ENCODE data around the gene PP2D1. TPM values are rescaled to one million over a fixed set of nuclear protein-coding genes. Genes with fewer than 3 reads are reported as not detected.
A peak's percentile ranks its signal among the peaks of the same experiment; 100 is the strongest.

The PP2D1 gene
- total and polyA plus RNA-seq, 3 donors from 2014 or later, result 9.3 to 37.5 (median 22.8) TPM

- no peak for TF ChIP-seq CTCF (IDR thresholded peaks at IDR 0.05)
- TF ChIP-seq POLR2A (IDR thresholded peaks at IDR 0.05), result no peak
- peaks cover 16% of the 10 kb centered on the region for H3K4me1 ChIP-seq
- DNase-seq, result no peak
- H3K9me3 ChIP-seq, result no peaks in the 10 kb centered on the region
- H3K36me3 ChIP-seq (ENCODE audit: low read depth, missing control alignments), result no peaks in the 10 kb centered on the region
- intact Hi-C loops (cut with DNase I; ENCODE audit: low total_unique reads), result no loop called here
- H3K27ac ChIP-seq, result no peak overlapping the region
- H3K27me3 ChIP-seq, result no peaks in the 10 kb centered on the region
- H3K4me3 ChIP-seq, result no peak overlapping the region
- WGBS, 2 donors, result 88 to 91% methylated on average over 7 of the region's 7 CpGs
Observed at GRCh38 chr3:20052851-20053250, 40.8 kb upstream of the PP2D1 start.

- 88 to 92% methylated on average over 4 of the region's 4 CpGs for WGBS, 2 donors
- Histone ChIP-seq H3K27ac (no peak overlapping the region), H3K9me3 (no peaks in the 10 kb centered on the region), H3K4me3 (no peak overlapping the region), H3K27me3 (no peaks in the 10 kb centered on the region), H3K36me3 (ENCODE audit: low read depth, missing control alignments) (no peaks in the 10 kb centered on the region), H3K4me1 (peaks cover 20% of the 10 kb centered on the region)
- DNase-seq, result no peak
- intact Hi-C loops (cut with DNase I; ENCODE audit: low total_unique reads), result no loop called here
- TF ChIP-seq POLR2A (IDR thresholded peaks at IDR 0.05), result no peak
- no peak for TF ChIP-seq CTCF (IDR thresholded peaks at IDR 0.05)
Observed at GRCh38 chr3:20051123-20051806, 39.2 kb upstream of the PP2D1 start.

GRCh38 chr3:20047976-20048883 is 36.2 kb upstream of the PP2D1 start:
- TF ChIP-seq CTCF (IDR thresholded peaks at IDR 0.05) (no peak), POLR2A (IDR thresholded peaks at IDR 0.05) (no peak)
- Histone ChIP-seq H3K27ac (peak overlapping the region; percentile 3 to 40), H3K4me3 (no peak overlapping the region), H3K36me3 (ENCODE audit: low read depth, missing control alignments) (no peaks in the 10 kb centered on the region), H3K9me3 (no peaks in the 10 kb centered on the region), H3K27me3 (no peaks in the 10 kb centered on the region), H3K4me1 (peaks cover 11% of the 10 kb centered on the region)
- intact Hi-C loops (cut with DNase I; ENCODE audit: low total_unique reads), result no loop called here
- WGBS, 2 donors, result 39 to 45% methylated on average over 9 of the region's 9 CpGs
- DNase-seq, result no peak

- H3K36me3 ChIP-seq (ENCODE audit: low read depth, missing control alignments), result no peaks in the 10 kb centered on the region
- peak overlapping the region in 1 of 2 donors; percentile 40 for H3K27ac ChIP-seq
- H3K9me3 ChIP-seq, result no peaks in the 10 kb centered on the region
- intact Hi-C loops (cut with DNase I; ENCODE audit: low total_unique reads), result no loop called here
- H3K27me3 ChIP-seq, result no peaks in the 10 kb centered on the region
- TF ChIP-seq CTCF (IDR thresholded peaks at IDR 0.05), result no peak
- no peak for TF ChIP-seq POLR2A (IDR thresholded peaks at IDR 0.05)
- DNase-seq, result no peak
- peaks cover 11% of the 10 kb centered on the region for H3K4me1 ChIP-seq
- WGBS, 2 donors, result 76 to 78% methylated on average over 7 of the region's 7 CpGs
- no peak overlapping the region for H3K4me3 ChIP-seq
Observed at GRCh38 chr3:20047341-20047779, 35.3 kb upstream of the PP2D1 start.

Measured in testis (tissue), 3 donors.